ENCODE measurements around the gene CRIM1. TPM values are rescaled to one million over a fixed set of nuclear protein-coding genes. Genes with fewer than 3 reads are reported as not detected.

CRIM1 gene
- total RNA-seq, 4 donors from 2014 or later: 73.7 to 134 (median 80.7) TPM

GRCh38 chr2:36597532-36598377, 242.2 kb downstream of the CRIM1 start, which contains the start of gene FEZ2:
TSS of gene FEZ2 (minus strand) at chr2:36598168. CDS start at chr2:36598142, 26 bp downstream.
- Histone ChIP-seq H3K4me3 (peak within 1 kb of the TSS; percentile 94 to 99 (median 98)), H3K27ac (peak within 1 kb of the TSS; percentile 98 to 100 (median 99)), H3K27me3 (no peaks in the 10 kb centered on the region), H3K9me3 (no peaks in the 10 kb centered on the region), H3K4me1 (peaks cover 16 to 41% (median 28%) of the 10 kb centered on the region in 4 donors), H3K36me3 (no peaks in the 10 kb centered on the region)
- peak; percentile 81 for DNase-seq
- intact Hi-C loops (cut with DNase I; ENCODE audit: low total_unique reads) (no loop called here), in situ Hi-C loops (cut with MboI; ENCODE audit: low pct_ligation_motif_present in 1 of 4, low pct_unique_long_range_greater_than_20kb in 1 of 4, low sequenced_read_pairs in 3 of 4) (no loop called here)
- 0% methylated on average over 25 of the region's 81 CpGs; no CpG with 5 or more reads in 1 of the 2 donors for WGBS, 2 donors (ENCODE audit: low coverage in 1 of 2)
- peak; percentile 51 for TF ChIP-seq POLR2A (IDR thresholded peaks at IDR 0.05)
- TF ChIP-seq POLR2AphosphoS5 (IDR thresholded peaks at IDR 0.05): peak; percentile 8 to 52 (median 49)
- TF ChIP-seq EP300 (IDR thresholded peaks at IDR 0.05; ENCODE audit: low read depth): no peak
- TF ChIP-seq CTCF (IDR thresholded peaks at IDR 0.05): no peak

Other genes starting within 250 kb of the CRIM1 start
- 10 to 100 TPM; 40.0 to 73.4 (median 47.5) TPM for gene FEZ2, start 242.4 kb downstream of the CRIM1 start, total RNA-seq